ENCODE results near the gene THBS1. TPM values are rescaled to one million over a fixed set of nuclear protein-coding genes. Genes with fewer than 3 reads are reported as not detected.

THBS1 gene
- polyA plus RNA-seq, 2 donors: 6.8 to 20.4 TPM

- H3K4me1 ChIP-seq (ENCODE audit: control insufficient read depth in 2 of 2, insufficient read depth in 2 of 2, low read length in 1 of 2): peaks cover 0 to 6% of the 10 kb centered on the region in 2 donors
- no peaks in the 10 kb centered on the region for H3K9me3 ChIP-seq (ENCODE audit: control insufficient read depth in 2 of 2, insufficient read depth in 1 of 2, low read depth in 1 of 2, low read length in 1 of 2)
- no peak overlapping the region for H3K4me3 ChIP-seq (ENCODE audit: low read depth in 1 of 2, low read length in 2 of 2)
- H3K36me3 ChIP-seq (ENCODE audit: control insufficient read depth in 2 of 2, insufficient read depth in 2 of 2, low read length in 1 of 2): no peaks in the 10 kb centered on the region
- H3K27ac ChIP-seq (ENCODE audit: low read depth in 2 of 2, low read length in 1 of 2): peak overlapping the region; percentile 47 to 51
- no peaks in the 10 kb centered on the region for H3K27me3 ChIP-seq (ENCODE audit: control insufficient read depth in 1 of 2, insufficient read depth in 2 of 2, low read length in 2 of 2)
- 48 to 58% methylated on average over 11 of the region's 11 CpGs for WGBS, 2 donors
Measured at GRCh38 chr15:39641191-39641889, 60.5 kb downstream of the THBS1 start.

GRCh38 chr15:39642011-39642640, 61.2 kb downstream of the THBS1 start:
- no peaks in the 10 kb centered on the region for H3K36me3 ChIP-seq (ENCODE audit: control insufficient read depth in 2 of 2, insufficient read depth in 2 of 2, low read length in 1 of 2)
- peaks cover 0 to 6% of the 10 kb centered on the region in 2 donors for H3K4me1 ChIP-seq (ENCODE audit: control insufficient read depth in 2 of 2, insufficient read depth in 2 of 2, low read length in 1 of 2)
- no peaks in the 10 kb centered on the region for H3K27me3 ChIP-seq (ENCODE audit: control insufficient read depth in 1 of 2, insufficient read depth in 2 of 2, low read length in 2 of 2)
- no peak overlapping the region for H3K4me3 ChIP-seq (ENCODE audit: low read depth in 1 of 2, low read length in 2 of 2)
- whole genome bisulfite sequencing, 2 donors: 24 to 31% methylated on average over 5 of the region's 5 CpGs
- peak overlapping the region in 1 of 2 donors; percentile 4 for H3K27ac ChIP-seq (ENCODE audit: low read depth in 2 of 2, low read length in 1 of 2)
- no peaks in the 10 kb centered on the region for H3K9me3 ChIP-seq (ENCODE audit: control insufficient read depth in 2 of 2, insufficient read depth in 1 of 2, low read depth in 1 of 2, low read length in 1 of 2)

GRCh38 chr15:39643727-39644126, 62.8 kb downstream of the THBS1 start:
- H3K4me3 ChIP-seq (ENCODE audit: low read depth in 1 of 2, low read length in 2 of 2): no peak overlapping the region
- 76 to 81% methylated on average over 1 of the region's 1 CpG for WGBS, 2 donors
- no peaks in the 10 kb centered on the region for H3K9me3 ChIP-seq (ENCODE audit: control insufficient read depth in 2 of 2, insufficient read depth in 1 of 2, low read depth in 1 of 2, low read length in 1 of 2)
- no peaks in the 10 kb centered on the region for H3K27me3 ChIP-seq (ENCODE audit: control insufficient read depth in 1 of 2, insufficient read depth in 2 of 2, low read length in 2 of 2)
- H3K36me3 ChIP-seq (ENCODE audit: control insufficient read depth in 2 of 2, insufficient read depth in 2 of 2, low read length in 1 of 2): no peaks in the 10 kb centered on the region
- H3K4me1 ChIP-seq (ENCODE audit: control insufficient read depth in 2 of 2, insufficient read depth in 2 of 2, low read length in 1 of 2): peaks cover 0 to 6% of the 10 kb centered on the region in 2 donors
- H3K27ac ChIP-seq (ENCODE audit: low read depth in 2 of 2, low read length in 1 of 2): no peak overlapping the region

GRCh38 chr15:39644136-39644535, 63.3 kb downstream of the THBS1 start:
- H3K27ac ChIP-seq (ENCODE audit: low read depth in 2 of 2, low read length in 1 of 2): no peak overlapping the region
- no peaks in the 10 kb centered on the region for H3K36me3 ChIP-seq (ENCODE audit: control insufficient read depth in 2 of 2, insufficient read depth in 2 of 2, low read length in 1 of 2)
- WGBS, 2 donors: 80 to 89% methylated on average over 13 of the region's 13 CpGs
- no peaks in the 10 kb centered on the region for H3K9me3 ChIP-seq (ENCODE audit: control insufficient read depth in 2 of 2, insufficient read depth in 1 of 2, low read depth in 1 of 2, low read length in 1 of 2)
- peaks cover 0 to 6% of the 10 kb centered on the region in 2 donors for H3K4me1 ChIP-seq (ENCODE audit: control insufficient read depth in 2 of 2, insufficient read depth in 2 of 2, low read length in 1 of 2)
- no peaks in the 10 kb centered on the region for H3K27me3 ChIP-seq (ENCODE audit: control insufficient read depth in 1 of 2, insufficient read depth in 2 of 2, low read length in 2 of 2)
- H3K4me3 ChIP-seq (ENCODE audit: low read depth in 1 of 2, low read length in 2 of 2): no peak overlapping the region

- no peak overlapping the region for H3K27ac ChIP-seq (ENCODE audit: low read depth in 2 of 2, low read length in 1 of 2)
- no peaks in the 10 kb centered on the region for H3K36me3 ChIP-seq (ENCODE audit: control insufficient read depth in 2 of 2, insufficient read depth in 2 of 2, low read length in 1 of 2)
- no peaks in the 10 kb centered on the region for H3K9me3 ChIP-seq (ENCODE audit: control insufficient read depth in 2 of 2, insufficient read depth in 1 of 2, low read depth in 1 of 2, low read length in 1 of 2)
- H3K4me3 ChIP-seq (ENCODE audit: low read depth in 1 of 2, low read length in 2 of 2): no peak overlapping the region
- no peaks in the 10 kb centered on the region for H3K27me3 ChIP-seq (ENCODE audit: control insufficient read depth in 1 of 2, insufficient read depth in 2 of 2, low read length in 2 of 2)
- H3K4me1 ChIP-seq (ENCODE audit: control insufficient read depth in 2 of 2, insufficient read depth in 2 of 2, low read length in 1 of 2): peaks cover 0 to 6% of the 10 kb centered on the region in 2 donors
- 82 to 85% methylated on average over 20 of the region's 20 CpGs for WGBS, 2 donors
Measured at GRCh38 chr15:39645138-39645975, 64.5 kb downstream of the THBS1 start.

- H3K27ac ChIP-seq (ENCODE audit: low read depth in 2 of 2, low read length in 1 of 2): no peak overlapping the region
- whole genome bisulfite sequencing, 2 donors: 90 to 94% methylated on average over 2 of the region's 2 CpGs
Measured at GRCh38 chr15:39645976-39646257, 65.0 kb downstream of the THBS1 start.

GRCh38 chr15:39646425-39646824, 65.5 kb downstream of the THBS1 start:
- Histone ChIP-seq H3K9me3 (ENCODE audit: control insufficient read depth in 2 of 2, insufficient read depth in 1 of 2, low read depth in 1 of 2, low read length in 1 of 2) (no peaks in the 10 kb centered on the region), H3K4me1 (ENCODE audit: control insufficient read depth in 2 of 2, insufficient read depth in 2 of 2, low read length in 1 of 2) (peaks cover 0 to 6% of the 10 kb centered on the region in 2 donors), H3K27ac (ENCODE audit: low read depth in 2 of 2, low read length in 1 of 2) (no peak overlapping the region), H3K36me3 (ENCODE audit: control insufficient read depth in 2 of 2, insufficient read depth in 2 of 2, low read length in 1 of 2) (no peaks in the 10 kb centered on the region), H3K4me3 (ENCODE audit: low read depth in 1 of 2, low read length in 2 of 2) (no peak overlapping the region), H3K27me3 (ENCODE audit: control insufficient read depth in 1 of 2, insufficient read depth in 2 of 2, low read length in 2 of 2) (no peaks in the 10 kb centered on the region)
- WGBS, 2 donors: 97 to 98% methylated on average over 5 of the region's 5 CpGs

More at GRCh38 chr15:39645976-39646257, 65.0 kb downstream of the THBS1 start:
- no peaks in the 10 kb centered on the region for H3K36me3 ChIP-seq (ENCODE audit: control insufficient read depth in 2 of 2, insufficient read depth in 2 of 2, low read length in 1 of 2)
- H3K27me3 ChIP-seq (ENCODE audit: control insufficient read depth in 1 of 2, insufficient read depth in 2 of 2, low read length in 2 of 2): no peaks in the 10 kb centered on the region
- H3K4me3 ChIP-seq (ENCODE audit: low read depth in 1 of 2, low read length in 2 of 2): no peak overlapping the region
- peaks cover 0 to 6% of the 10 kb centered on the region in 2 donors for H3K4me1 ChIP-seq (ENCODE audit: control insufficient read depth in 2 of 2, insufficient read depth in 2 of 2, low read length in 1 of 2)
- no peaks in the 10 kb centered on the region for H3K9me3 ChIP-seq (ENCODE audit: control insufficient read depth in 2 of 2, insufficient read depth in 1 of 2, low read depth in 1 of 2, low read length in 1 of 2)

Other genes with a start within 250 kb of the THBS1 start
- gene FSIP1, start 201.8 kb downstream of the THBS1 start, polyA plus RNA-seq: under 1 TPM; 0.21 to 0.29 TPM

Measured in esophagus (tissue), 2 donors.